ENCODE data around the gene ZBTB40. TPM values are rescaled to one million over a fixed set of nuclear protein-coding genes. Genes with fewer than 3 reads are reported as not detected.

ZBTB40 gene
- total and polyA plus RNA-seq, 9 of the 15 experiments (the other 6 are each of a cell fraction or from before 2014, with no cell fraction given): 2.6 to 26.0 (median 18.8) TPM

DNA sequence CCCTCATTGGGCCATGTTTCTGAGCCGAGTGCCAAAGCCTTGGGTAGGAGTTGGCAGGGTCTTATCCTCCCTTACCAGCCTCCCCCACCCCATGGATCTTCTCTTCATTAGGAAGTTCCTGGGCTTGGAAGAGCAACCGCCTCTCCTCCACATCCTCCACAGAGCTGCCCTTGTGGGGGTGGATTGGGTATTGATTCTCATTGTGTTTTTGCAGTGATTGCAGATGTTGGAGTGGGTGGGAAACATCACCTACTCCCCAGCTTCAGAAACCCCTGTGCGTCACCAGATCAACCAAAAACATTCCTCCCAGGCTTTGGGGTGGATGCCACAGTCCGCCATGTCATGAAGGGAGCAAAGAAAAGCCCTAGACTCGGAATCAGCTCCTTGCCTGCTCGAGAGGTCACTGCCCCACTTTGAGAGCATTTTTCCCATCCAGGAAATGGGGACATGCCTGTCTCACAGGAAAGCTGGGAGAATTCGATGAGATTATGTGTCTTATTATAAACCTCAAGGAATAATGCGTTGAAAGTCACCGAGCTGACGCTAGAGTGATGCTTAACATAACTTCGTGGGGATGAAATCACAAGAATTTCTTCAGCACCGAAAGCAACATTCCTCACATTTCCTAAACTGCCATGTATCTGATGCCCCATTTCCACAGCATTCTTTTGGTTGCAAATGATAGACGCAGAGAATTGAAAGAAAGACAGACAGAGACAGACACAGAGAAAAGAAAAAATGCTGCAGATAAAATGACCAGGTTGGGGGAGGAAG, 44.7 kb upstream of the ZBTB40 start:
- Histone ChIP-seq H3K4me3 (no peak overlapping the region), H3K4me2 (ENCODE audit: insufficient read depth, low read length) (no peak overlapping the region), H4K20me1 (replicated peaks; ENCODE audit: control insufficient read depth, insufficient read depth, low read length) (peaks cover 5% of the 10 kb centered on the region; the same call in 1 of the 2 replicates), H3K27me3 (ENCODE audit: control insufficient read depth in 2 of 2, insufficient read depth in 2 of 2, low read length in 2 of 2) (peaks cover 21 to 57% of the 10 kb centered on the region in 2 experiments; a peak in 3 of 5 replicates), H3K79me2 (ENCODE audit: control insufficient read depth, insufficient read depth, low read length) (no peaks in the 10 kb centered on the region), H3K9me3 (replicated peaks; ENCODE audit: control insufficient read depth, insufficient read depth, low read depth, low read length) (no peaks in the 10 kb centered on the region; the same call in 1 of the 2 replicates), H2AFZ (ENCODE audit: low read depth, low read length) (no peak overlapping the region), H3K4me1 (replicated peaks in 1 of 2; ENCODE audit: control insufficient read depth in 2 of 2, insufficient read depth in 2 of 2, low read length in 2 of 2) (no peaks in the 10 kb centered on the region), H3K9me1 (ENCODE audit: control insufficient read depth, insufficient read depth, low read length) (no peaks in the 10 kb centered on the region), H3K36me3 (ENCODE audit: control insufficient read depth, insufficient read depth, low read length) (no peaks in the 10 kb centered on the region), H3K27ac (ENCODE audit: extremely low read depth, low read depth, low read length) (no peak overlapping the region), H3K9ac (ENCODE audit: insufficient read depth in 1 of 2, low read depth in 2 of 2, low read length in 2 of 2) (no peak overlapping the region)
- 2% methylated on average over 13 of the region's 13 CpGs for WGBS (ENCODE audit: insufficient coverage, low coverage, missing lambda C conversion rate)
- intact Hi-C loops (cut with micrococcal nuclease) (no loop called here), in situ Hi-C loops (cut with MboI) (no loop called here)
- ChIA-PET POLR2A (interaction anchor here (0.6 to 1.0 kb wide), 5 partner anchors 11 to 139 kb away, joined by 3 to 5 read pairs (median 3); no protein-coding TSS in a partner anchor), CTCF (ENCODE audit: low intra/inter-chr PET ratio) (no interaction called here)
- ATAC-seq (no peak), FAIRE-seq (no peak), DNase-seq (ENCODE audit: extremely low read depth in 1 of 4, low spot score in 3 of 4) (no peak)
- BruUV-seq (replicated peaks): no TSS peak
- TF ChIP-seq RBFOX2 (IDR thresholded peaks at IDR 0.05; ENCODE audit: low read depth, low read length) (no peak), ELK3 (CRISPR knock-in tag; IDR thresholded peaks at IDR 0.05) (no peak), CCAR2 (IDR thresholded peaks at IDR 0.05; ENCODE audit: low read depth, low read length) (no peak), ZBTB40 (IDR thresholded peaks at IDR 0.05) (no peak), ZBTB40 (CRISPR knock-in tag; IDR thresholded peaks at IDR 0.05) (no peak), ZNF75A (CRISPR knock-in tag; IDR thresholded peaks at IDR 0.05) (no peak), RHOXF2B (CRISPR knock-in tag; conservative IDR thresholded peaks at IDR 0.05) (no peak), MCM3 (IDR thresholded peaks at IDR 0.05) (no peak)
- TF ChIP-seq, protein P1, sequence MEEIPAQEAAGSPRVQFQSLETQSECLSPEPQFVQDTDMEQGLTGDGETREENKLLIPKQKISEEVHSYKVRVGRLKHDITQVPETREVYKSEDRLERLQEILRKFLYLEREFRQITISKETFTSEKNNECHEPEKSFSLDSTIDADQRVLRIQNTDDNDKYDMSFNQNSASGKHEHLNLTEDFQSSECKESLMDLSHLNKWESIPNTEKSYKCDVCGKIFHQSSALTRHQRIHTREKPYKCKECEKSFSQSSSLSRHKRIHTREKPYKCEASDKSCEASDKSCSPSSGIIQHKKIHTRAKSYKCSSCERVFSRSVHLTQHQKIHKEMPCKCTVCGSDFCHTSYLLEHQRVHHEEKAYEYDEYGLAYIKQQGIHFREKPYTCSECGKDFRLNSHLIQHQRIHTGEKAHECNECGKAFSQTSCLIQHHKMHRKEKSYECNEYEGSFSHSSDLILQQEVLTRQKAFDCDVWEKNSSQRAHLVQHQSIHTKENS (CRISPR knock-in tag; IDR thresholded peaks at IDR 0.05): no peak

All from K562 (cell line).